CD8-positive, alpha-beta memory T cell (primary cell): Measurements from ENCODE around the gene SEMA3G. TPM values are rescaled to one million over a fixed set of nuclear protein-coding genes. Genes with fewer than 3 reads are reported as not detected.

Experiments
- CTCF ChIA-PET: fragments of 350-600 bp; sonication (Branson Sonifier 250); formaldehyde crosslinking; loops from one replicate; lab custom pipeline; 2021; ENCODE audit warnings: antibody characterized with exemption; lab: Charles Lee
- POLR2A ChIA-PET: fragments of 350-600 bp; sonication (Branson Sonifier 250); formaldehyde crosslinking; loops from one replicate; lab custom pipeline; 2021; ENCODE audit warnings: antibody characterized with exemption; lab: Charles Lee
- DNase-seq, 5 donors: peaks; one replicate each; pipeline versions ENCODE4 v3.0.0 to v3.0.0-alpha.2; 2020 to 2022; ENCODE audit warnings: mixed read lengths in 1 of 5
- H3K27ac ChIP-seq: one replicate; pipeline ENCODE4 v1.7.0; 2013; ENCODE audit warnings: low read depth, mild to moderate bottlenecking, low read length, moderate library complexity
- H3K27me3 ChIP-seq: 2 replicates; pipeline ENCODE4 v1.7.0; 2013; ENCODE audit warnings: low read length, mild to moderate bottlenecking; ENCODE audit not compliant: insufficient read depth, poor library complexity, severe bottlenecking
- H3K36me3 ChIP-seq: 2 replicates; pipeline ENCODE4 v1.7.0; 2013; ENCODE audit warnings: mild to moderate bottlenecking, low read length, moderate library complexity; ENCODE audit not compliant: insufficient read depth
- H3K4me1 ChIP-seq: 2 replicates; pipeline ENCODE4 v1.7.0; 2013; ENCODE audit warnings: mild to moderate bottlenecking, low read length, moderate library complexity; ENCODE audit not compliant: insufficient read depth
- H3K4me3 ChIP-seq: 2 replicates; pipeline ENCODE4 v1.7.0; 2013; ENCODE audit warnings: mild to moderate bottlenecking, low read length
- H3K9me3 ChIP-seq: 2 replicates; pipeline ENCODE4 v1.7.0; 2013; ENCODE audit warnings: mild to moderate bottlenecking, low read length
- H3K27ac Mint-ChIP-seq, 8 donors: one replicate each; pipeline ENCODE4 v1.8.0; 2020 to 2021; ENCODE audit warnings: mixed read lengths in 8 of 8, mild to moderate bottlenecking in 6 of 8, inconsistent platforms in 3 of 8, moderate library complexity in 3 of 8
- H3K27me3 Mint-ChIP-seq, 2 donors: one replicate each; pipeline ENCODE4 v1.8.0; 2020 to 2021; ENCODE audit warnings: mixed read lengths in 2 of 2, mild to moderate bottlenecking in 1 of 2, moderate library complexity in 1 of 2
- H3K36me3 Mint-ChIP-seq, 3 donors: one replicate each; pipeline ENCODE4 v1.8.0; 2020 to 2021; ENCODE audit warnings: mixed read lengths in 3 of 3, inconsistent platforms in 1 of 3, mild to moderate bottlenecking in 1 of 3
- H3K4me1 Mint-ChIP-seq, 3 donors: one replicate each; pipeline ENCODE4 v1.8.0; 2020 to 2021; ENCODE audit warnings: mixed read lengths in 3 of 3, inconsistent platforms in 1 of 3, mild to moderate bottlenecking in 1 of 3
- H3K4me3 Mint-ChIP-seq, 7 donors: one replicate each; pipeline ENCODE4 v1.8.0; 2020 to 2021; ENCODE audit warnings: mixed read lengths in 7 of 7, mild to moderate bottlenecking in 6 of 7, moderate library complexity in 4 of 7, inconsistent platforms in 2 of 7
- H3K9me3 Mint-ChIP-seq, 5 donors: one replicate each; pipeline ENCODE4 v1.8.0; 2020 to 2022; ENCODE audit warnings: mixed read lengths in 5 of 5, mild to moderate bottlenecking in 3 of 5, moderate library complexity in 2 of 5, inconsistent platforms in 1 of 5
- polyA plus RNA-seq: library from polyadenylated mRNA; unstranded; fragments of 300-500 nt; fragmentation: Illumina TruSeq; gene quantifications from one replicate; pipeline ENCODE4 v1.2.3, GENCODE V29; 2021
- total RNA-seq, 2 experiments: library from RNA; stranded (reverse); gene quantifications; one replicate each; pipeline ENCODE4 v1.2.3, GENCODE V29; 2021

The SEMA3G gene
- total and polyA plus RNA-seq, 3 experiments from 2014 or later, result 0.13 to 0.16 TPM; not detected in 1

GRCh38 chr3:52400275-52400793 is 44.6 kb downstream of the SEMA3G start:
- H3K27ac Mint-ChIP-seq, result peak overlapping the region in 3 of 8 donors; percentile 12 to 52 (median 33)
- no peak overlapping the region for H3K4me3 Mint-ChIP-seq
- H3K4me1 Mint-ChIP-seq, result no peaks in the 10 kb centered on the region
- H3K9me3 ChIP-seq, result no peaks in the 10 kb centered on the region
- no peak overlapping the region for H3K27ac ChIP-seq
- H3K27me3 Mint-ChIP-seq, result peaks cover 0 to 2% of the 10 kb centered on the region in 2 donors
- no peak for DNase-seq
- ChIA-PET POLR2A (no interaction called here), CTCF (no interaction called here)
- peaks cover 37% of the 10 kb centered on the region for H3K36me3 ChIP-seq
- peaks cover 0 to 78% (median 14%) of the 10 kb centered on the region in 3 donors for H3K36me3 Mint-ChIP-seq
- no peaks in the 10 kb centered on the region for H3K27me3 ChIP-seq
- no peaks in the 10 kb centered on the region for H3K9me3 Mint-ChIP-seq
- H3K4me3 ChIP-seq, result no peak overlapping the region
- no peaks in the 10 kb centered on the region for H3K4me1 ChIP-seq

- ChIA-PET CTCF (no interaction called here), POLR2A (no interaction called here)
- Mint-ChIP-seq H3K4me3 (no peak overlapping the region), H3K27me3 (peaks cover 0 to 2% of the 10 kb centered on the region in 2 donors), H3K4me1 (no peaks in the 10 kb centered on the region), H3K9me3 (no peaks in the 10 kb centered on the region), H3K27ac (no peak overlapping the region), H3K36me3 (peaks cover 0 to 75% (median 14%) of the 10 kb centered on the region in 3 donors)
- Histone ChIP-seq H3K4me3 (no peak overlapping the region), H3K36me3 (peaks cover 31% of the 10 kb centered on the region), H3K4me1 (no peaks in the 10 kb centered on the region), H3K27ac (no peak overlapping the region), H3K27me3 (no peaks in the 10 kb centered on the region), H3K9me3 (no peaks in the 10 kb centered on the region)
- no peak for DNase-seq
Measured at GRCh38 chr3:52399593-52399992, 45.3 kb downstream of the SEMA3G start.

GRCh38 chr3:52399131-52399530 is 45.8 kb downstream of the SEMA3G start:
- no peak overlapping the region for H3K4me3 ChIP-seq
- no peaks in the 10 kb centered on the region for H3K9me3 Mint-ChIP-seq
- no peak overlapping the region for H3K27ac Mint-ChIP-seq
- H3K36me3 Mint-ChIP-seq, result peaks cover 0 to 73% (median 12%) of the 10 kb centered on the region in 3 donors
- H3K36me3 ChIP-seq, result peaks cover 26% of the 10 kb centered on the region
- POLR2A ChIA-PET, result no interaction called here
- H3K27me3 ChIP-seq, result no peaks in the 10 kb centered on the region
- H3K4me1 ChIP-seq, result no peaks in the 10 kb centered on the region
- no peak for DNase-seq
- peaks cover 0 to 2% of the 10 kb centered on the region in 2 donors for H3K27me3 Mint-ChIP-seq
- H3K9me3 ChIP-seq, result no peaks in the 10 kb centered on the region
- H3K4me1 Mint-ChIP-seq, result no peaks in the 10 kb centered on the region
- no peak overlapping the region for H3K4me3 Mint-ChIP-seq
- CTCF ChIA-PET, result interaction anchor here (1.1 kb wide), 1 partner anchor 19 kb away, joined by 3 read pairs; no protein-coding TSS in a partner anchor
- no peak overlapping the region for H3K27ac ChIP-seq

GRCh38 chr3:52398670-52399081 is 46.2 kb downstream of the SEMA3G start:
- Mint-ChIP-seq H3K27ac (peak overlapping the region in 1 of 8 donors; percentile 22), H3K4me3 (no peak overlapping the region), H3K36me3 (peaks cover 0 to 72% (median 9%) of the 10 kb centered on the region in 3 donors), H3K4me1 (no peaks in the 10 kb centered on the region), H3K27me3 (peaks cover 0 to 2% of the 10 kb centered on the region in 2 donors), H3K9me3 (no peaks in the 10 kb centered on the region)
- Histone ChIP-seq H3K4me3 (no peak overlapping the region), H3K27me3 (no peaks in the 10 kb centered on the region), H3K4me1 (no peaks in the 10 kb centered on the region), H3K27ac (no peak overlapping the region), H3K36me3 (peaks cover 22% of the 10 kb centered on the region), H3K9me3 (no peaks in the 10 kb centered on the region)
- ChIA-PET POLR2A (no interaction called here), CTCF (interaction anchor here (1.1 kb wide), 1 partner anchor 19 kb away, joined by 3 read pairs; no protein-coding TSS in a partner anchor)
- DNase-seq, result no peak

- no peaks in the 10 kb centered on the region for H3K4me1 ChIP-seq
- CTCF ChIA-PET, result interaction anchor here (1.1 kb wide), 1 partner anchor 18 kb away, joined by 3 read pairs; no protein-coding TSS in a partner anchor
- no peak overlapping the region for H3K4me3 Mint-ChIP-seq
- H3K36me3 Mint-ChIP-seq, result peaks cover 5 to 70% (median 9%) of the 10 kb centered on the region in 3 donors
- no peak overlapping the region for H3K4me3 ChIP-seq
- POLR2A ChIA-PET, result no interaction called here
- peak overlapping the region in 2 of 8 donors; percentile 42 to 84 for H3K27ac Mint-ChIP-seq
- H3K9me3 ChIP-seq, result no peaks in the 10 kb centered on the region
- peaks cover 13% of the 10 kb centered on the region for H3K36me3 ChIP-seq
- no peak overlapping the region for H3K27ac ChIP-seq
- H3K4me1 Mint-ChIP-seq, result no peaks in the 10 kb centered on the region
- H3K27me3 Mint-ChIP-seq, result peaks cover 0 to 2% of the 10 kb centered on the region in 2 donors
- DNase-seq, result no peak
- H3K9me3 Mint-ChIP-seq, result no peaks in the 10 kb centered on the region
- H3K27me3 ChIP-seq, result no peaks in the 10 kb centered on the region
Measured at GRCh38 chr3:52397676-52398399, 47.1 kb downstream of the SEMA3G start.

- Mint-ChIP-seq H3K4me3 (no peak overlapping the region), H3K27ac (peak overlapping the region in 3 of 8 donors; percentile 10 to 84 (median 42)), H3K9me3 (no peaks in the 10 kb centered on the region), H3K4me1 (no peaks in the 10 kb centered on the region), H3K27me3 (peaks cover 0 to 2% of the 10 kb centered on the region in 2 donors), H3K36me3 (peaks cover 6 to 69% (median 9%) of the 10 kb centered on the region in 3 donors)
- Histone ChIP-seq H3K4me3 (no peak overlapping the region), H3K27me3 (no peaks in the 10 kb centered on the region), H3K27ac (no peak overlapping the region), H3K4me1 (no peaks in the 10 kb centered on the region), H3K9me3 (no peaks in the 10 kb centered on the region), H3K36me3 (peaks cover 6% of the 10 kb centered on the region)
- DNase-seq, result peak in 1 of 5 donors; percentile 26
- ChIA-PET CTCF (no interaction called here), POLR2A (no interaction called here)
Measured at GRCh38 chr3:52396907-52397591, 47.9 kb downstream of the SEMA3G start.

GRCh38 chr3:52396011-52396906 is 48.6 kb downstream of the SEMA3G start:
- peaks cover 6 to 69% (median 15%) of the 10 kb centered on the region in 3 donors for H3K36me3 Mint-ChIP-seq
- Histone ChIP-seq H3K9me3 (no peaks in the 10 kb centered on the region), H3K27me3 (no peaks in the 10 kb centered on the region), H3K36me3 (no peaks in the 10 kb centered on the region), H3K4me1 (no peaks in the 10 kb centered on the region), H3K27ac (no peak overlapping the region), H3K4me3 (no peak overlapping the region)
- no peaks in the 10 kb centered on the region for H3K9me3 Mint-ChIP-seq
- H3K27ac Mint-ChIP-seq, result peak overlapping the region in 1 of 8 donors; percentile 69
- peaks cover 0 to 2% of the 10 kb centered on the region in 2 donors for H3K27me3 Mint-ChIP-seq
- CTCF ChIA-PET, result no interaction called here
- POLR2A ChIA-PET, result no interaction called here
- H3K4me3 Mint-ChIP-seq, result no peak overlapping the region
- peak in 1 of 5 donors; percentile 34 for DNase-seq
- no peaks in the 10 kb centered on the region for H3K4me1 Mint-ChIP-seq
